KBM-7 (cell line): ENCODE data around the gene PFDN6.

ENCODE experiments used
- DNase-seq: peaks from one replicate; pipeline ENCODE4 v3.0.0-alpha.2; 2015
- in situ Hi-C: fragments of 300-500 bp; cut with MboI; formaldehyde crosslinking; loops from 2 replicates; pipeline ENCODE4 v1.14.3; 2020; ENCODE audit warnings: low sequenced_read_pairs, low pct_unique_long_range_greater_than_20kb, mixed read lengths

Gene PFDN6

DNA sequence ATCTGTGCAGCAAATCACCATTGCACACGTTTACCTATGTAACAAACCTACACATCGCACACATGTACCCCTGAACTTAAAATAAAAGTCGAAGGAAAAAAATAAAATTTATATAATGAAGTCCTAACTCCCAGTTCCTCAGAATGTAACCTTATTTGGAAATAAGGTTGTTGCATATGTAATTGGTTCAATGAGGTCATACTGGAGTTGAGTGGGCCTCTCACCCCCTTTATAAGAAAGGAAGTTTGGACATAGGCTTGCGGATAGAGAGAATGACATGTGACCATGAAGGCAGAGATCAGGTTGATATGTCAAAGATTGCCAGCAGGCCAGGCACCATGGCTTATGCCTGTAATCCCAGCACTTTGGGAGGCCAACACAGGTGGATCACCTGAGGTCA is 44.3 kb downstream of the PFDN6 start:
- in situ Hi-C loops: no loop called here

GRCh38 chr6:33335916-33336315 is 46.5 kb downstream of the PFDN6 start:
- in situ Hi-C loops: no loop called here
- no peak for DNase-seq

More for the DNA sequence above, 44.3 kb downstream of the PFDN6 start:
- no peak for DNase-seq

- DNase-seq: no peak
- in situ Hi-C loops: no loop called here
Observed at GRCh38 chr6:33336495-33336894, 47.1 kb downstream of the PFDN6 start.

GRCh38 chr6:33339193-33339592 is 49.8 kb downstream of the PFDN6 start:
- in situ Hi-C loops: no loop called here
- DNase-seq: peak; percentile 25
